Endothelial cell of umbilical vein (primary cell): ENCODE measurements around the gene DST. TPM values are rescaled to one million over a fixed set of nuclear protein-coding genes. Genes with fewer than 3 reads are reported as not detected.
A peak's percentile ranks its signal among the peaks of the same experiment; 100 is the strongest.

Experiments
- BruUV-seq: library from RNA; stranded (reverse); fragments of 400-500 nt; replicated peaks from 2 replicates; lab custom pipeline; 2021; lab: Mats Ljungman, UMichigan
- CTCF ChIA-PET: fragments of 300-600, 350-600 bp; sonication (Branson Sonifier 250); formaldehyde crosslinking; loops from one replicate; lab custom pipeline; 2021; ENCODE audit warnings: antibody characterized with exemption, inconsistent platforms; lab: Charles Lee
- POLR2A ChIA-PET: fragments of 300-600, 350-600 bp; sonication (Branson Sonifier 250); formaldehyde crosslinking; loops from one replicate; lab custom pipeline; 2021; ENCODE audit warnings: antibody characterized with exemption, inconsistent platforms; lab: Charles Lee
- DNase-seq: peaks from one replicate; pipeline ENCODE4 v3.0.0-alpha.2; 2011; ENCODE audit warnings: low read depth, low spot score
- FAIRE-seq: peaks from 2 replicates; lab custom pipeline; 2011; peaks lifted over from hg19 to GRCh38; lab: Jason Lieb, UNC
- H2AFZ ChIP-seq: 2 replicates; pipeline ENCODE4 v1.6.0; 2012; ENCODE audit warnings: low read depth, low read length, control low read depth, inconsistent platforms
- H3K27ac ChIP-seq: 2 replicates; pipeline ENCODE4 v1.5.1; 2011; ENCODE audit warnings: low read depth, mild to moderate bottlenecking, control low read depth, low read length, moderate library complexity; ENCODE audit not compliant: insufficient read depth
- H3K27me3 ChIP-seq, 2 experiments: 2 replicates each; pipeline versions ENCODE4 v1.6.0 to v1.6.1; 2011; ENCODE audit warnings: low read length in 2 of 2, mixed read lengths in 1 of 2; ENCODE audit not compliant: control insufficient read depth in 2 of 2, insufficient read depth in 2 of 2
- H3K36me3 ChIP-seq, 2 experiments: 2 replicates in 1 of 2; 3 replicates in 1 of 2; pipeline ENCODE4 v1.5.1; 2011; ENCODE audit warnings: low read length in 2 of 2, mild to moderate bottlenecking in 1 of 2, moderate library complexity in 1 of 2; ENCODE audit not compliant: control insufficient read depth in 2 of 2, insufficient read depth in 2 of 2; ENCODE audit errors: extremely low read depth in 1 of 2
- H3K4me1 ChIP-seq: 3 replicates; pipeline ENCODE4 v1.5.1; 2011; ENCODE audit warnings: mild to moderate bottlenecking, low read length; ENCODE audit not compliant: control insufficient read depth, insufficient read depth; ENCODE audit errors: extremely low read depth
- H3K4me2 ChIP-seq: 2 replicates; pipeline ENCODE4 v1.6.1; 2011; ENCODE audit warnings: low read length, control low read depth, mixed read lengths; ENCODE audit not compliant: insufficient read depth
- H3K4me3 ChIP-seq, 3 experiments: fragments of 200-600 bp in 1 of 3; sonication (generic), shearing (Covaris generic) in 1 of 3; replicated peaks in 1 of 3; 2 replicates each; pipeline ENCODE4 v1.5.1; 2011 to 2016; ENCODE audit warnings: control low read depth in 3 of 3, low read length in 3 of 3, mild to moderate bottlenecking in 2 of 3, inconsistent platforms in 1 of 3, low read depth in 1 of 3, moderate library complexity in 1 of 3; ENCODE audit not compliant: insufficient read depth in 1 of 3
- H3K79me2 ChIP-seq: 2 replicates; pipeline ENCODE4 v1.6.0; 2012; ENCODE audit warnings: low read length, inconsistent platforms; ENCODE audit not compliant: control insufficient read depth, insufficient read depth
- H3K9ac ChIP-seq: replicated peaks from 2 replicates; pipeline ENCODE3; 2011; ENCODE audit warnings: low read length, control low read depth; ENCODE audit not compliant: insufficient read depth; ENCODE audit errors: extremely low read depth
- H3K9me1 ChIP-seq: replicated peaks from 3 replicates; pipeline ENCODE4 v1.6.0; 2011; ENCODE audit warnings: mild to moderate bottlenecking, low read length; ENCODE audit not compliant: control insufficient read depth, insufficient read depth; ENCODE audit errors: extremely low read depth
- H3K9me3 ChIP-seq: replicated peaks from 2 replicates; pipeline ENCODE4 v1.5.1; 2012; ENCODE audit warnings: low read length, inconsistent platforms; ENCODE audit not compliant: control insufficient read depth, insufficient read depth
- H4K20me1 ChIP-seq: replicated peaks from 2 replicates; pipeline ENCODE3; 2011; ENCODE audit warnings: mild to moderate bottlenecking, low read length; ENCODE audit not compliant: control insufficient read depth, insufficient read depth; ENCODE audit errors: extremely low read depth
- CTCF ChIP-seq, 2 donors: IDR thresholded peaks; 1 replicate in 1 of 2; 2 replicates in 1 of 2; pipeline ENCODE4 v1.5.1; 2011; ENCODE audit warnings: low read length in 2 of 2, mild to moderate bottlenecking in 2 of 2, moderate library complexity in 2 of 2, control low read depth in 1 of 2, inconsistent platforms in 1 of 2, low read depth in 1 of 2; ENCODE audit not compliant: insufficient read depth in 1 of 2; ENCODE audit errors: extremely low read depth in 1 of 2
- FOS ChIP-seq: IDR thresholded peaks from 2 replicates; pipeline ENCODE4 v1.6.1; 2011; ENCODE audit warnings: mild to moderate bottlenecking, low read length, moderate library complexity, borderline replicate concordance; ENCODE audit not compliant: insufficient read depth
- GATA2 ChIP-seq: IDR thresholded peaks from 2 replicates; pipeline ENCODE4 v1.7.0; 2011; ENCODE audit warnings: low read depth, mild to moderate bottlenecking, moderate library complexity, mixed read lengths, low read length; ENCODE audit not compliant: insufficient read length, insufficient read depth
- JUN ChIP-seq: IDR thresholded peaks from 2 replicates; pipeline ENCODE4 v1.6.1; 2011; ENCODE audit warnings: borderline replicate concordance, low read depth; ENCODE audit not compliant: insufficient read length, insufficient read depth
- MYC ChIP-seq: IDR thresholded peaks from one replicate; pipeline ENCODE4 v1.6.1; 2011; ENCODE audit warnings: mild to moderate bottlenecking, low read depth, low read length
- POLR2A ChIP-seq: IDR thresholded peaks from 2 replicates; pipeline ENCODE4 v1.6.1; 2012; ENCODE audit warnings: low read depth, mild to moderate bottlenecking, control low read depth, low read length
- POLR2AphosphoS5 ChIP-seq: IDR thresholded peaks from 2 replicates; pipeline ENCODE4 v1.6.1; 2012; ENCODE audit warnings: low read depth, mild to moderate bottlenecking, control low read depth, low read length, moderate library complexity; ENCODE audit not compliant: insufficient read depth
- dilution Hi-C: fragments of 300-500 bp; cut with MboI; formaldehyde crosslinking; loops from one replicate; pipeline ENCODE4 v1.15.0; 2019; ENCODE audit warnings: low sequenced_read_pairs; ENCODE audit not compliant: extremely low pct_ligation_motif_present
- intact Hi-C: fragments of 100-400 bp; cut with micrococcal nuclease; formaldehyde crosslinking; loops from one replicate; pipeline ENCODE4 v1.10.0; 2022
- polyA plus RNA-seq, 4 experiments: library from polyadenylated mRNA; depleted of rRNA in 3 of 4; stranded (reverse) in 3 of 4; unstranded in 1 of 4; fragments of >200 nt; gene quantifications; 2 replicates each; pipeline versions ENCODE4 v1.2.1 to v1.2.3, GENCODE V29; 2011 to 2012; ENCODE audit warnings: missing spikeins in 1 of 4
- total RNA-seq: library from RNA; stranded (reverse); gene quantifications from 2 replicates; pipeline ENCODE4 v1.2.3, GENCODE V29; 2021

DST gene
- total and polyA plus RNA-seq, 2 donors (not counting 3 experiments of a cell fraction or from before 2014, with no cell fraction given), result 62.3 to 253 TPM

- Histone ChIP-seq H3K27ac (peak overlapping the region; percentile 89), H3K36me3 (peaks cover 9 to 10% of the 10 kb centered on the region in 2 experiments), H3K9me1 (no peaks in the 10 kb centered on the region), H3K9ac (peak overlapping the region; percentile 46), H3K9me3 (no peaks in the 10 kb centered on the region), H2AFZ (no peak overlapping the region), H3K4me3 (no peak overlapping the region), H3K79me2 (no peaks in the 10 kb centered on the region), H4K20me1 (no peaks in the 10 kb centered on the region), H3K27me3 (no peaks in the 10 kb centered on the region), H3K4me1 (peaks cover 26% of the 10 kb centered on the region), H3K4me2 (no peak overlapping the region)
- intact Hi-C loops (loop anchor here (1.0 to 2.0 kb wide), 2 partner anchors 52 to 121 kb away; no protein-coding TSS in a partner anchor), dilution Hi-C loops (no loop called here)
- FAIRE-seq (peak; percentile 72), DNase-seq (peak; percentile 77)
- POLR2A ChIA-PET, result interaction anchor here (1.6 kb wide), 1 partner anchor 52 kb away, joined by 4 read pairs; no protein-coding TSS in a partner anchor
- CTCF ChIA-PET, result interaction anchor here (1.3 to 2.8 kb wide), 8 partner anchors 13 to 127 kb away, joined by 4 to 20 read pairs (median 6); no protein-coding TSS in a partner anchor
- TF ChIP-seq CTCF (IDR thresholded peaks at IDR 0.05; ENCODE audit: extremely low read depth in 1 of 2, insufficient read depth in 1 of 2, low read depth in 1 of 2, low read length in 2 of 2) (no peak), FOS (peak; percentile 73), POLR2AphosphoS5 (no peak), GATA2 (no peak), JUN (peak; percentile 69), POLR2A (no peak), MYC (no peak)
- BruUV-seq, result no TSS peak
These were observed 151.7 kb downstream of the DST start for GRCh38 chr6:56490993-56491392.
